IPS-NIHi7 (cell line): ENCODE measurements around the gene PPME1.

Source experiments
- DNase-seq: peaks from one replicate; pipeline ENCODE4 v3.0.0; 2012; ENCODE audit warnings: mixed read lengths; ENCODE audit errors: extremely low spot score

The PPME1 gene

DNA sequence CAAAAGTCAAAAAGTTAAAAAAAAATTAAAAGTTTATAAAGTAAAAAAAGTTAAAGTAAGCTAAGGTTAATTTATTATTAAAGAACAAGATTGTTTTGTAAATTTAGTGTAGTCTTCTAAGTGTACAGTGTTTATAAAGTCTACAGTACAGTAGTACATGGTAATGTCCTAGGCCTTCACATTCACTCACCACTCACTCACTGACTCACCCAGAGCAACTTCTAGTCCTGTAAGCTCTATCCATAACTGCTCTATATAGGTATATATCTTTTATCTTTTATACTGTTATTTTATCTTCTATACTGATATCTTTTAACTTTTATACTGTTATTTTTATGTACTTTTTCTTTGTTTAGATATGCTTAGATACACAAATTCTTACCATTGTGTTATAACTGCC, 11.4 kb upstream of the PPME1 start:
- DNase-seq = no peak

DNA sequence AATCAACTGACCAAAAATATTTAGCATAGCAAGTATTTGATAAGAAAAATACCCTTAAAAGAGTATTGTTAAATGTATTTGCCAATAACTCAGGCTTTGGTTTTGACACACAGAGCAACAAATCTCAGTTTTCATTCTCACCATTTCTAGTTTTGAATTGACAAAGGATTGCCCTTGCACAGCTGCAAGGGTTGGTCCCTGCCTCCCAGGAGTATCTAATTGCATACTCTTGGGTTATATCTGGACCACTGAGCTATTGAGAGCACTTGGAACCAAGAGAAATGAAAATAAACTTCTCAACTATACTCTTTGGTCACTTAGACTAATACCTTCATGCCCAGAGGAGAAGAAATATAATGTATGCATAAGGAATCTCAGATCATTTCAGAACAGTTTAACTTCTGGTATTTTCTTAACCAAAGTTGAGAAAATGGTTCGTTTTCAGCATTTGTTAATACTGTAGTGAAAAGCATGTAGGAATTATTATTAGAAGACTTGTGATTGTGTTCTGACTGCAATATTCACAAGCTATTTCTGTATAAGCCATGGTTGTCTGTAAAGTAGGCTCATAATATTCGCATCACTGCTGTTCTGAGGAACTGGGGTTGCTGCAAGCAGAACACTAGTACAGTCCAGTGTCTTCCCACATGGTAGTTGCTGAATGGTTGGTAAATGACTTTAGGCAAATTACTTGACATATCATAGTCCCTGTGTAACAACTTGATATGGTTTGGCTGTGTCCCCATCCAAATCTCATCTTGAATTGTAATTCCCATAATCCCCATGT, 8.2 kb upstream of the PPME1 start:
- no peak for DNase-seq

DNA sequence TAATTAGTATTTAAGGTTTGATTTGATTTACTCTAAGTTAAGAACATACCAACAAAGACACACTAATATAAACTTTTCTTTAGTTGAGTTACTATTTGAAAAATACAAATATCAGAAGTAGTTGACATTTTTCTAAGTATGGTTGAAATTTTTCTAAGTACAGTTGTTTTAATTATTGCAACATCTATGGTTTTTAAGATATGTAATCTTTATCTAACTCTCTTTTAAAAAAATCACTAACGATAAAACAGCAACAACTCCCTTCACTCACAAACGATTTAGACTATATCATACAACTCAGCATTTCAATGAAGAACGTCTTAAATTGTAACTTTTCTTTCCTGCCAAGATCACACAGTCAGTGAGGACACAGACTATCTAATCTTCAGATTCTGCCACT, 2.3 kb upstream of the PPME1 start:
- DNase-seq = no peak

DNA sequence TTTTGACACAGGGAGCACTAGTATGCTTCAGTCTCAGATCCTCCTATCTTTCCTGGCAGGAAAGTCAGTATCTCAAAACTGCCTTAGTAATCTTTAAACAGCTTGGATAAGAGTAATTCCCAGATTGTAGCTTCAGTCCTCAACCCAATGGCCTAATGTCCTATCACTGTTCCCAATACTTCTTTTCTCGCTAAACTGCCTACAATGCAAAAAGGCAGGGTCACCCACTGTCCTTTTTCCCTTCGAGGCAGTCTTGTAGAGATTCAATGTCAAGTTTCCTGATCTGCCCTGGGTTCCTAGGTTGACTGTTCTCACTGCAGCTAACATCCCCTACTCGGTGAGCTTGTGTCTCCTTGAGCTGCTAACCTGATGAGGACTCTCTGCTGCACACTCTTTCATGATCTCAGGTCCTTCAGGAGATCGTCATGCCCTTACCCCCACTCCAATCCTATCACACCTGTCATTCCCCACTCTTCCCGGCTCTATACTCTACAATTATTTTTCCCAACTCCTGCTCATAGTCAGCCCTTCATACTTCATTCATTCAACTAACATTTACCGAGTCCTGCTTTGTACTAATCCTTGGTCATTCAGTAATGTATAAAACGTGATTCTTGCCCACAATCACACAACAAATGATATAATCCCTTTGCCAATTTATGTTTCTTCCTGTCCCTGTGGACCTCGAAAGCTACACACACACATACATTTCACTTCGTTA, 1.2 kb upstream of the PPME1 start:
- DNase-seq = no peak

DNA sequence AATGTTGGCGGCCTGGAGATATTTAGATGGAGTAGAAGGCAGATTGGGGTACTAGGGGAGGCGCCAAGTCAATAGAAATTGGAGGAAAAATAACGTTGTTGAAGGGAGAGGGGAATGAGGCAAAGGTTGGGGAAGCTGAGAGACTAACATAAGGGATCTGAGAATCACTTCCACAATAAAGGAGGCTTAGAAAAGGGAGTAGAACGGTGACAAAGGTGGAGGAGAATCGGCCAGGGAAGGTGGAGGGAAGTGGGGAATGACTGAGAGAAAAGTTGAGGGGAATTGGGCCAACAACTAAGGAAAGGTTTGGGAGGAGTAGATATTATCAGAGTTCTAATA, 510 bp downstream of the PPME1 start:
- no peak for DNase-seq

DNA sequence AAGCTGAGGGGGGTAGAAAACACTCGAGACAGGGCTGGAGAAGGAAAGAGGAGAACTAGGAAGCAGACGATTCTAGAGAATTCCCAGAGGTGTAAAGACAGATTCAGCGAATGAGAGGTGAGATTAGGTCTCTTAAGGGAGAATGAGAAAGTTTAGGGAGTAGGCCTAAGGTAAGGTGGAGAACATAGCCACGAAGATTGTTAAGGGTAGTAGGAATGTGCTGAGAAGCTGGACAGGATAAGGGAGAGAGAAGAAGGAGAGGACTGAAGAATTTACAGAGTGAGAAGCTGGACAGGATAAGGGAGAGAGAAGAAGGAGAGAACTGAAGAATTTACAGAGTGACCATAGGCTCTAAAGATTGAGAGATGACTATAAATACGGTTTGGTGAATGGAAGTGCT, 908 bp downstream of the PPME1 start:
- no peak for DNase-seq

DNA sequence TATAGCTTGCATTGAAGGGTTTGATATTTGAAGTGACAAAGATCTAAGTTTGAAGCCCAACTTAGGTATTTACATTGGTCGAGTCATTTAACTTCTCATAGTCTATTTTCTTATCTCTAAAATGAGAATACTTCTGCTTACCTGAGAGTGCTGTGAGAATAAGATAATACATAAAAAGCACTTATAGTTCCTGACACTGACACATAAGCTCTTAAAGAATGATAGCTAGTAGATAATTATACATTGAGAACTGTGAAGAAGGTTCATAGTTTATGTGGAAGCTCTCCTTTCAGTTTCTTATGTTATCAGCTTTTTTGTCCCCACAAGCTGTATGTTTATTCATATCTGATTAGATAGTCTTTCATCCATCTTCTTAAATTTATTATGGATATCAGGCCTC, 4.8 kb downstream of the PPME1 start:
- no peak for DNase-seq

DNA sequence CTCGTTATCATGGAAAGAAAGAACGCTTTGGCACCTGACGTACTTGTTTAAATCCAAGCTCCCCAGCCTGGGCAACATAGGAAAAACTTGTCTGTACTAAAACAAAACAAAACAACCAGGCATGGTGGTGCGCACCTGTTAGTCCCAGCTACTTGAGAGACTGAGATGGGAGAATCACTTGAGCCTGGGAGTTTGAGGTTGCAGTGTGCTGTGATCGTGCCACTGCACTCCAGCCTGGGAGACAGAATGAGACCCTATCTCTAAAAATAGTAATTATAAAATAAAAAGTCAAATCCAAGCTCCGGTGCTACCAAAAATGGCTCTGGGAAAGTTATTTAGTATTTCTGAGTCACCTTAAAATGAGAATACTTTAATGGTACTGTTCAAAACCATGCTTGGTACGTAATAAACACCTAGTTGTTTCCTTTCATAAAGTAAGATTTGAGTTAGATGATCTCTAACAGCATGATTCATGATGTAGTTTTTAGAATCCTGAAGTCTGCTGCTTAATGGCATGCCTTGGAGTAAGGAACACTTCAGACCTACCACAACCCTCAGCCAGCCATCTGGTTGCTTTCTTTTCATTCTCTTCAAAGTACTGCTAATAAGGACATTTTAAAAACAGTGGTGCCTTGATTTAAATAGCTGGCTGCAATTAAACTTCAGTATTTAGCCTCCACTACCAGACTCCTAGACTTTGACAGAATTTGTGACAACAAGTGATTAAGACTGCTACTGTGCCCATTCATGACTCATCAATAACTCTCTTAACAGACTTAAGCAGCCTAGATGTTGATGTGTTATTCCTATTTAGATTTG, 8.4 kb downstream of the PPME1 start:
- DNase-seq = no peak

DNA sequence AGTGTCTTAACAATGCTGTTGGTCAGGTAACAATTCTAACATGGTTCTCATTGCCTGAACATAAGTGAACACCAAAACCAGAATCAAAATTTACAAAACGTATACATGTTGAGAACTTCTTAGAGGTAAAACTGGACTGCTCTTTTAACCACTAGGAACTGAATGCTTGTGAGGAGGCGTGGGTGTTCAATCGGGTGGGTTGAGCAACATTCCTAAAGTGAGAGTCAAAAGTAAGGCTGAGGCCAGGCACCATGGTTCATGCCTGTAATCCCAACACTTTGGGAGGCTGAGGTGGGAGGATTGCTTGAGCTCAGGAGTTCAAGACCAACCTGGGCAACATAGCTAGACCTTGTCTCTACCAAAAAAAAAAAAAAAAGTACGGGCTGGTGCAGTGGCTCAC, 11.5 kb downstream of the PPME1 start:
- no peak for DNase-seq

DNA sequence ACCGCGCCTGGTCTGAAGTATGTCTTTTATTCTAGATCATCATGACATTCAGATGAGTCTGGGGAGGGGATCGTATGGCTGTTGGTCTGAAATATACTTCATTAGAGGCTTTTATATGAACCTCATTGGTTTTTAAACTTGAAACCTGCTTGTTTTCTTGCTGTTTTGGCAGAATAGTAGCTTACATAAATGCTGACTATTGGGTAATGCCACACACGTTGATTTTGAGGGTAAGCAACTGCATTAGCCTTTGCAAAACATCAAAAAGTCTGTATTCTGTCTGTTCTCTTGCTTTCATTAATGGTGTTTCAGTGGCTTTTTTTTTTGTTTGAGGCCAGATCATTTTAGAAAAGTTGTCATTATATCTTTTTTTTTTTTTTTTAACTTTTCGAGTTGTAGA, 14.2 kb downstream of the PPME1 start:
- DNase-seq = no peak

DNA sequence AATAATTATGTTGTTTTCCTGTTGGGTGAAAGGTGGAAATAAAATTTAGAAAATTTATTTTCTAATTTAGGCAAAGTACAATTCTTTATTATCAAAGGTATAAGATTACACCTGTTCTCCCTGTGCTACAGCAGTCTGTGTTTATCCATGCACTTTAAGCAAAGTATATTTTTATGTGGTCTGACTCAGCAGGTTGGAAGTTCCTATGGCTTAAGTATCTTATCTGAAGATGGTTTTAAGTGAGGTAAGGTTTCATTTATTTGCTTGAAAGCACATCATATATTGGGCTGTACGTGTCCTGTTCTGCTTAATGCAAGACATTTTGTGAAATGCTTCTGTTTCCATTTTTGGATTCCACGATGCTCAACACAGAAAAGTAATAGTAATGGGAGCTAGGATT, 14.6 kb downstream of the PPME1 start:
- no peak for DNase-seq

DNA sequence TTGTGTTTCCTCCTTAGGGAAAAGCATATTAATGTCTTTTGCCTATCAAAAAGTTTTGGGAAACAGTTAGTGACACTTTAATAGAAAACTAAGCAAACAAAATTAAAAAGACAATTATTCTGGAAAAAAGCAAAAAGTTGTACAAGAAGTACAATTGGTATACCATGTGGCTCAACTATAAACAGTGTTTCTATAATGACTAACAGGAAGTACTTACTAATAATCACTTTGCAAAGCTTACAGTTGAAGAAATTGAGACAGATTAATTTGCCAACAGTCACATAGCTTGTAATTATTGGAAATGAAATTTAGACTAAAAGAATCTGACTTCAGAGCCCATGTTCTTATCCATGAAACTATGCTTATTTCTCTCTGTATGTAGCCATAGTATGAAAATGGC, 24.7 kb downstream of the PPME1 start:
- no peak for DNase-seq

DNA sequence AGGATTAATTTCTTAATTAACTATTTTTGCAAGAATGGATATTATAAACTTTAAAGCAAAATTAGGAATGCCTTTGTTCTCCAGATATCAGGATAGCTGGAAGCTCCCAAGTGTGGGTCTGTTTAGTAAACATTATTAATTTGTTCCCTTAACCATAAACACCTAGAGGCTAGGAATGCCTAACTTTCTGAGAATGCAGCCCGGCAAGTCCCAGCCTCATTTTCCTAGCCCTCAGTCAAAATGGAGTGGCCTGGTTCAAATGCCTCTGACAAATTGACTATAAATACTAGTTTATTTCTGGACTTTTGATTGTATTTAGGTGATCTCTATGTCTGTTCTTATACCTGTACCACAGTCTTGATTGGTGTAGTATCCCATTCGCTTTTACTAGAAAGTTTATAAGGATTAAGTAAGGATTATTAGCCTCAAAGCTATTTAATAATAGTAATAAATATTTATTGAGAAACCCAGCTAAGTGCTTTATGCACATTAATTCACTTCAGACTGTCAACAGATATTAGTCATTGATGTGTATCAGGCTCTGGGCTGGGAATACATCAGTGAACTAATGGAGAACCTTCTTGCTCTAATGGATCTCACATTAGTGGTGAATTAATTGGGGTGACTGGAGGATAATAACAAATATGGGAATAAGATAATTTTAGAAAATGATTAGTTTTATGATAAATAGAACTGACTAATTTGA, 25.8 kb downstream of the PPME1 start:
- no peak for DNase-seq

DNA sequence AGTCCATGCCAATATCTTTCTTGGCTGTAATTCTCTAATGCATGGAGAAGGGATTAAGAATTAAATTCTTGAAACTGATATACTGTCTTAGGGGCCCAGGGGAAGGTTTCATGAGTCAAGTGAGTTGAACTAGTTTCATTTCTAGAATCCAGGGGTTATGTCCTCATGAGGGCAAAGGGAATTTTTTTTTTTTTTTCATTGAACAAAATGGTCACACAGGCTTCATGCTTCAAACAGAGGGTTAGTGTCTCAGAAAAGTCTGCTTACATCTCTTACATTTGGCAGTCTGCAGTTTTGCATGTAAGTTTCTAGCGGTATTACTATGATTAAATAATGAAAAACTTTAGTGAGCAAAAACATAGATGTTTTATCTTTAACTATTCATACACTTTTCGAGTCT, 32.9 kb downstream of the PPME1 start:
- no peak for DNase-seq

DNA sequence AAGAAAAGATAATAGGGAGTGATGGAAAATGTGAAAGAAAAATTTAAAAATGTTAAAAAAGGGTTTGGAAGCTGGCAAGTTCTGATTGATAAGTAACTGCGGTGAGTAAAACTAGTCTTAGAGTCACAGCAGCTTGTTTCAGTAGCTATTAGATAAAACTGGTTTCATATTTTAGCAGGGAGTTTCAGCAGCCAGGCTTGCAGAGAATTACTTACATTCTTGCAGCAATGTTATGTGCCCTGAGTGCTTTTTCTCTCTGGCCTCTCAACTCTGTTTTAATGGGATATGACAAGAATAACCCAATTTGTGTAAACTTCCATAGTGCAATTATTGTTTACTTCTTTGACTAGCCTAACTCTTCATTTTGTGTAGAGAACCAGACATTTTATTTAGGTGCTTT, 33.6 kb downstream of the PPME1 start:
- no peak for DNase-seq

DNA sequence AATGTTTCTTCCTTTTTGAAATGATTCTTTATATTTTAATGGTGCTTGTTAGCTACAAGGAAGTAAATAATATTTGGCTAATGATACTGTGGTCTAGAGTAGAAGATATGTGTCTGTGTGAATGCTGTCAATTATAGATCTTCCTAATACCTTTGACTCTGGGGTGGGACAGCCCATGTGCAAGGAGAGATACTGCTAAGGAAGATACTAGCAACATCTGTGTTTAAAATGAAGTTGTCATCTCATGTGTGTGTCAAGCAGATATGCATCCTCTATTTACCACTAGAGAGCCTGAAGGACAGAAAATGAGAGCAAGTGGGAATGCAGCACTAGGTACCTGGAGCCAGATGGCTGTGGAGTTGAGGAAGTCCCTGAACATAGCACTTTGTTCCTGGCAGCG, 34.1 kb downstream of the PPME1 start:
- DNase-seq = no peak

DNA sequence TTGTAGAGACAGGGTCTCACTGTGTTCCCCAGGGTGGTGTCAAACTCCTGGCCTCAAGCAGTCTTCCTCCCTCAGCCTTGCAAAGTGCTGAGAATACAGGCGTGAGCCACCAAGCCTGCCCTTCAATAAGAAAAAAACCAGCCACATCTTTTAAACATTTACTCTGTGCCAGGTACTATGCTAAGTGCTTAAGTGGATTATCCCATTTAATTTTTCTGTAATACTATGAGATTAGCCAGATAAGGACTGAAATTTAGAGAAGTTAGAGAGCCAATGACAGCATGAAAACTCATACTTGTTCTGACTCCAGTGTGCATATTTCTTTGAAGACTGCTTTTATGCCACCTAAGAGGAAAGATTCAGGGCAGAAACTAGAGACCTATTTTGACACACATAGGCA, 35.7 kb downstream of the PPME1 start:
- DNase-seq = no peak

DNA sequence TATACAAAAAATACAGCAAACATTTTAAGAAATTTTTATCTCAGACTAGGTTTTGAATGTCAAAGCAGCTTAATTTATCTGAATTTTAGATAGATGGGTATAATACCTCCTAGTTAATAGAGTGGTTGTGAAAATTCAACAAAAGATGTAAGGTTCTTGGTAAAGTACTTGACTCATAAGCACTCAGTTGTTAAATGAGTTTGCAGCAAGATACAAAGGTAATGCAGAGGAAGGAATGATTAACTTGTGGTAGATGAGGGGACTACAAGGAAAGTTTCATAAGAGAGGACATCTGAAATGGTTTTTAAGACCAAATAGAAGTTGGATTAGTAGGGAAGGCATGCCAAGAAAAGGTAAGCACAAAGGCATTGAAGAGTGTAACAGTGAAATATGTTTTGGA, 37.4 kb downstream of the PPME1 start:
- no peak for DNase-seq

DNA sequence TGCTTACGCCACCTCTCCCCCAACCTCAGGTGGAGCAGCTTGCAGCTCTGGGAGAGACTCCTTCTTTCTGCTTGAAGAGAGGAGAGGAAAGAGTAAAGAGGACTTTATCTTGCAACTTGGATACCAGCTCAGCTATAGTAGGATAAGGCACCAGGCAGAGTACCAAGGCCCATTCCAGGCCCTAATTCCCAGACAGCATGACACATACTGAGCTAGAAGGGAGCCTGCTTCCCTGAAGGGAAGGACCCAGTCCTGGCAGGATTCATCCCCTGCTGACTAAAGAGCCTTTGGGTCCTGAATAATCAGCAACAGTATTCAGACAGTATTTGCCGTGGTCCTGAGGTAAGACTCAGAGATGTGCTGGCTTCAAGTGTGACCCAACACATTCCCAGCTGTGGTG, 41.4 kb downstream of the PPME1 start:
- DNase-seq = no peak

DNA sequence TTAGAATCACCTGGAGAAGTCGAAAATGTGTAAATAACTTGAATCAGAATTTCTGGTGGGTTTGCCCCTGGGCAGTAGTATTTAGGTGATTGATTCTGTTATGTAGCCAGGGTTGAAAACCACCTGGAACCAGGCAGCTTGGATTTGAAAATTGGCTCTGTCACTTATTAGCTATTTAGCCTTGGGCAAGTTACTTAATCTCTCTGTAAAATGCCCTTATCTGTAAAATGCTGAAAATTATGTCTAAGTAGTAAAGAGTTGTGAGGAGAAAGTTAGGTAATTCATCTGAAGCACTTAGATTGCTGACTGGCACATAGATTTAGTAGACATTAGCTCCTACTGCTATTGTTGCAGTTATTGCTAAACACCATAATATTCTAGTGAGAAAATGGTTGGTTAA, 49.3 kb downstream of the PPME1 start:
- no peak for DNase-seq

DNA sequence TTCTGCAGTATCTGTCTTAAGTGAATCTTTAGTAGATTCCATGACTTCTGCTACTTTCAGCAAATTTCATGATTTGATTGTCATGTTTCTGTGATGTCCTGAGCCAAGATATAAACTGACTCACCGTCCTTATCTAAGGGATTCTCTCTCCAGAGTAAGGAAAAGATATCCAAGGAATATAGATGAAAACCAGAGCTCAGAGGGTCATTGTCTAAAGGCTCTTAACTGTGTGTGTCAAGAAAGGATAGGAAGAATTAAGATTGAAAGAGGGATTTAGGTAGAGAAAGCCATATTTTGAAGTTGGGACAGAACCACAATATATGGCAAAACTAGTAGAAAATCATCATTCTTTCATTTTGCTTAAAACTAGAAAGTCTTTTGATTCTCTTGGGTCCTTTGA, 50.7 kb downstream of the PPME1 start:
- no peak for DNase-seq

DNA sequence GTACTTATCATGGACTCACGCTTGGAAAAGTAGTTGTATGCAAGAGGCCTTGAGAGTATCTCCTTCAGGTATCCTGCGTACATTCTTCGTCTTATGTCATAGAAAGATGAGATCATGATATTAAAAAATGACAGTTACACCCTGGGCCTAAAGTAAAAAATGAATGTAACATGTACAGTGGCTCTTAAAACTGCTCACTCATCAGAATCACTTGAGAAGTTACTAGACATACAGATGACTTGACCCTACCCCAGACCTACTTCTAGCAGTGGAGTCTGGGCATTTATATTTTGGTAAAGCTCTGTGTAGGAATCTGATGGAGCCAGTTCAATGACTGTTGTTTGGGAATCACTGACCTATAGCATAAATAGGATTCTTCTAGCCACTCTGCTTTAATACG, 54.5 kb downstream of the PPME1 start:
- no peak for DNase-seq
